HG03575 (cell line): Measurements from ENCODE around the gene HOGA1.
"Not testable (repeated sequence)": the region's sequence is repeated elsewhere in the genome, so short reads cannot be mapped to it uniquely, and the experiment has no call there.

Source experiments
- ATAC-seq: cut with Tn5 transposase; IDR thresholded peaks from one replicate; pipeline ENCODE4 v1.9.1; 2021; ENCODE audit not compliant: unreplicated experiment, insufficient number of reproducible peaks, low FRiP score; ENCODE audit errors: extremely low read depth

The HOGA1 gene

GRCh38 chr10:97575127-97575668 lies 9.0 kb upstream of the HOGA1 start:
- no peak for ATAC-seq

- ATAC-seq, result not testable (repeated sequence)
Measured at GRCh38 chr10:97576487-97576886, 7.7 kb upstream of the HOGA1 start.

DNA sequence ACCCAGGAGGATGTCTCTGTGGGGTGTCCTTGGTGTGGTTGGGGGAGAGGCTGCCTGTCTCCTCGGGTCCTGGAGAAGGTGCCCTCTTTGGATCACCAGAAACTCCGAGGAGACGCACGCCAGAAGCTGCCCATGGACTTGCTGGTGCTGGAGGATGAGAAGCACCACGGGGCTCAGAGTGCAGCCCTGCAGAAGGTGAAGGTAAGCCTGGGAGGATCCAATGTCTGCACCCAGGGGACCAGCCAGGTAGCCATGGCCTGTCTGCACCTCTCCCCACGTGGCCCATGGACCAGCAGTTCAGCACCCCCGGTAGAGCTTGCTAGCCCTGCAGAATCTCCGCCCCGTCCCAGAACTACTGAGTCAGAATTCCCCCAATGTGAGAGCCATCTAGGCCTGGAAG lies 6.5 kb upstream of the HOGA1 start:
- no peak for ATAC-seq

DNA sequence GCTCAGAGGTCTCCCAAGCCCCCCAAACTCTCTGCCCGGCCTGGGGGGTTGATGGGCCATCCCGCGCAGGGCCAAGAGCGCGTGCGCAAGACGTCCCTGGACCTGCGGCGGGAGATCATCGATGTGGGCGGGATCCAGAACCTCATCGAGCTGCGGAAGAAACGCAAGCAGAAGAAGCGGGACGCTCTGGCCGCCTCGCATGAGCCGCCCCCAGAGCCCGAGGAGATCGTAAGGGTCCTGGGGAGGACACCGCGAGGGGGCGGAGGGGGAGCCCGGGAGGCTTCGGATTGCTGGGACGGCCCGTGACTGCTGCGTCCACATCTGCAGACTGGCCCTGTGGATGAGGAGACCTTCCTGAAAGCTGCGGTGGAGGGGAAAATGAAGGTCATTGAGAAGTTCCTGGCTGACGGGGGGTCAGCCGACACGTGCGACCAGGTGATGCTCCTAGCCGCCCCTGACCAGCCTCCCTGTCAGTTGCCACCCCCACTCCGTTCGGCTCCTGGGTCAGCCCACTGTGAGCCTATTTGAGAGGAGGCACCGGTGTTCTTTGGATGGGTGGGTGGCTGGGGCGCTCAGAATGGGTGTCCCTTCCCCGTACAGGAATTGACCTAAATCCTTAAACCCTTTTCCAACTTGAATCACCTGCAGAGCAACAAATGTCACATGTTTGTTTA lies 5.9 kb upstream of the HOGA1 start:
- no peak for ATAC-seq

DNA sequence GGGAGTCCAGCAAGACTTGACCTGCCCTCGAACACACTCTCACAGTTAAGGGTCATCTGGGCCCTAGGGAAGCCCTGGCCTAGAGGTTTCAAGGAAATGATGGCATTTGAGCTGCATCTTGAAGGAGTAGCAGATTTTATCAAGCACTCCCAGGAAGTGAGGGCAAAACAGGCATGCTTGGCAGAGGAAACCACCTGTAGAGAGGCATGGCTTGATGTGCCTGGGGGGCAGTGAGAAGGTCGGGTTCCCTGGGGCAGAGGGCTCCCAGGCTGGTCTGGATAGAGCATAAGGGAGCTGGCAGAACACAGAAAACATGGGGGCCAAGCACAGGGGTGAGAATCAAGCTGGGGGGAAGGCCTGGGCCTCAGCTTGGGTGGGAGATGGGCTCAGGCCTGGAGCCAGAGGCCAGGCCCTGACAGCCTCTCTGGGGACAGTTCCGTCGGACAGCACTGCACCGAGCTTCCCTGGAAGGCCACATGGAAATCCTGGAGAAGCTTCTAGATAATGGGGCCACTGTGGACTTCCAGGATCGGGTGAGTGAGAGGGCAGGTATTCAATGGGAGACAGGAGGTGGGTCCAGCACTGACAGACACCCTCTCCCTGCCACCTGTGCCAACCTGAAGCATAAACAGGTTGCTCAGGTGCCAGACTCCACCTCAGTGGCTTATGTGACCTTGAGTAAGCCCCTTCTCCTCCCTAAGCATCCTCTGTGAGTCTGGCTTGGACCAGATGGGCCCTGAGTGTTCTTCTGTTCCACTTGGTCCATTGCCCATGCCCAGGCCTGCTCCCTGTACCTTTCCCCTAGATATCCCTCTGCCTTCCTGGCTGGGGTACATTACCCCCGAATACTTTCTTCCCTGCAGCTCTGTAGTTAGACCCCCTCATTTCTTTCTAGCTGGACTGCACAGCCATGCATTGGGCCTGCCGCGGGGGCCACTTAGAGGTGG lies 3.5 kb upstream of the HOGA1 start:
- ATAC-seq, result no peak

- no peak for ATAC-seq
Measured at GRCh38 chr10:97582169-97582568, 2.0 kb upstream of the HOGA1 start.

DNA sequence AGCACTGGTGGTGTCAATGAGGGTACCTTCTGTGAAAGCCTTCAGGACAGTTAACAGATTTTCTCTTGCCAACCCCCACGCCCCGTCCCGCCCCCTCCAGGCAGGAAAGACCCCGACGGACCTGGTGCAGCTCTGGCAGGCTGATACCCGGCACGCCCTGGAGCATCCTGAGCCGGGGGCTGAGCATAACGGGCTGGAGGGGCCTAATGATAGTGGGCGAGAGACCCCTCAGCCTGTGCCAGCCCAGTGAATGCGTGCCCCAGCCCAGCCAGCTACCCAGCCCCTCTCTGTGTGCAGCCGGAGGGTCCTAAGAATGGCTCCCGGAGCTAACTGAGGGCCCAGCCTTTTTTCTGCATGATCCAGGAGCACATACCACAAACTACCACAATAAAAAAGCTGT lies 713 bp upstream of the HOGA1 start:
- no peak for ATAC-seq

GRCh38 chr10:97584798-97585438 lies 729 bp downstream of the HOGA1 start:
- no peak for ATAC-seq

DNA sequence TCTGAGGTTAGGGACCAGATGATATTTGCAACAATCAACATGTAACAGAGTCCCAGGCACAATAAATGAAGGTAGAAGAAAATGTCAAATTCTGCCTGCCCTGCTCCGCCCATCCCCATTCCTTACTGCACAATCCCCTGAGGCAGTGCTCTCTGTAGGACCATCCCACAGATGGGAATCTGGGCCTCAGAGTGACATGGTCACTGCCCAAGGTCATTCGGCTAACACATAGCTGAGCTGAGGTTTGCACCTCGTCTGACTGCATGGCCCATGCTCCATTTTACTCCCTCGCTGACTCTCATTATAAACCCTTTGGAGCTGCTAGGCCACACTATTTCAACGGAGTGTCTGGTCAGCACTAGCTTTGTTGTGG lies 1.2 kb downstream of the HOGA1 start:
- no peak for ATAC-seq

DNA sequence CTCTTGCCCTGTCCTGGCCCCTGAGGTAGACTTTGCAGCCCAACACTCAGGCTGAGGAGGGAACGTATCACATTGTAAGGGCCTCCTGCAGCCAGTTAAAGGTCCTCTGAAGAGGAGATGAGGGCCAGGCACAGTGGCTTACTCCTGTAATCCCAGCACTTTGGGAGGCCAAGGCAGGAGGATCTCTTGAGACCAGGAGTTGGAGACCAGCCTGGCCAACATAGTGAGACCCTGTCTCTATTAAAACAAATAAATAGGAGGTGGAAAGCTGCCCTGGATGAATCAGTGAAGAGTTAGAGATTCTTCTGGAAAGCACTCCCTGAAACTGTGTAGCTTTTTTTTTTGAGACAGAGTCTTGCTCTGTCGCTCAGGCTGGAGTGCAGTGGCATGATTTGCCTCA lies 3.0 kb downstream of the HOGA1 start:
- no peak for ATAC-seq

- ATAC-seq, result no peak
Measured at GRCh38 chr10:97589479-97589878, 5.3 kb downstream of the HOGA1 start, which contains the start of gene C10orf62. Gene C10orf62 (plus strand): TSS chr10:97589721. CDS start chr10:97589898, 177 bp downstream.

GRCh38 chr10:97590082-97590747 lies 6.0 kb downstream of the HOGA1 start:
- no peak for ATAC-seq

DNA sequence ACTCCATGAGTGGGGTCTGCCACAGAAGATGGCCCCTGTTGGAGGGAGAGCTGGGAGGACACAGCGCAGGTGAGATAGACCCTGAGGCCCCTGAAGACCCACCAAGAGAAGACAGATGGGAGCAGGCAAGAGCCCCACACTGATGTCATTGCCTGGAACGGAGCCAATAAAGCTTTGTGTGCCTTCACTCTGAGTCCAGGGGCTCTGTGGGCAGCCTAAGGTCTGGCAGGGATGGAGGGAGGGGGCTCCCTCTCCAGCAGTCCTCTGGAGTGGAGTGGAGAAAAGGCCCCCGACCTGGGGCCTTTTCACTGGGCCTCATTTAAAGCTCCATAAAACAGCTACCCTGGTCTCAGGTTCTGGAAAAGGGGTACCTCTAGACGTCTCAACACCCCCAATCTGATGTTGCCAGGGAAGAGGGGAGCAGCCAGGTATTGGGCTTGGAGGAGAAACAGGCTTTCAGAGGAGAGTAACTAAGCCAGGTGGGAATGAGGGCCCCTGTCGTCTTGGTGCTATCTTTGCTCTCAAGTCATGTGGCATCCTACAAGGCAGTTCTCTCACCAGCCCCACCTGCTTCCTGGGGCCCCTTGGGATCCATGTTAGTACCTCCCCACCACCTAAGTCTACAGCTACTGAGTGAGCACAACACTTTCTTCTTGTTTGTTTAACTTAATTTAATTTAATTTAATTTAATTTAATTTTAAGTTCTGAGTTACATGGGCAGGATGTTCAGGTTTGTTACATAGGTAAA lies 6.7 kb downstream of the HOGA1 start:
- no peak for ATAC-seq

DNA sequence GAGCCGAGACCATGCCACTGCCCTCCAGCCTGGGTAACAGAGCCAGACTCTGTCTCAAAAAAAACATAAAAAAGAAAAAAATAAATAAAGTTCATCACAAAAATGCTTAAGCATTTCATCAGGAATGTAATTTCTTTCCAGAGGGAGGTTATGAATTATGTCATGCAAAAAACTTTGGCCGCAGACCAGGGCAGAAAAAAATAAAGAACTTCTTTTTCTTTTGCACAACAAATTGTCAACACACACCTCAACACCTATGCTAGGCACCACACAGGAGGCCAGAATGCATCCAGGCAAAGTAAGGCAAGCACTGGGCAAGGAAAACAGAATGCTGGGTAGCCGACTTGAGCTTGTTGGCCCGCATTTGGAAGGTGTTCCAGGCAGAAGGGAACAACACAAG lies 9.2 kb downstream of the HOGA1 start:
- no peak for ATAC-seq

- ATAC-seq, result no peak
Measured at GRCh38 chr10:97596101-97597082, 12.2 kb downstream of the HOGA1 start.

DNA sequence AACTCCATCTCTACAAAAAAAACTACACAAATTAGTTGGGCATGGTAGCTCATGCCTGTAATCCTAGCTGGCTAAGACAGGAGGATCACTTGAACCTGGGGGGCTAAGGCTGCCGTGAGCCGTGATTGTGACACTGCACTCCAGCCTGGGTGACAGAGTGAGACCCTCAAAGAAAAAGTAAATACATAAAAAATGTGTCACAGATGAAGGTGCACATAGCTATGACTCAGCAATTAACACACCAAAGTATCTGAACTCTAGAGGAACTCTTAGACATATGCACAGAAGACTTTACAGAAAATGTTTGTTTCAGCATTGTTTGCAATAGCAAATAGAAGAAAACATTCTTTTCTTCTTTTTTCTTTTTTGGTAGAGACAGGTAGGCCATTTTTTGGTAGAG lies 13.6 kb downstream of the HOGA1 start:
- ATAC-seq, result no peak
